H1 (cell line): Measurements from ENCODE around the gene SPTSSB. TPM values are rescaled to one million over a fixed set of nuclear protein-coding genes. Genes with fewer than 3 reads are reported as not detected.

ENCODE experiments used
- CTCF ChIA-PET: fragments of 300-600 bp; sonication (Branson Sonifier 250); formaldehyde crosslinking; loops from one replicate; lab custom pipeline; 2021; ENCODE audit not compliant: partially characterized antibody; lab: Charles Lee
- POLR2A ChIA-PET: fragments of 300-600 bp; sonication (Branson Sonifier 250); formaldehyde crosslinking; loops from one replicate; lab custom pipeline; 2021; ENCODE audit warnings: inconsistent platforms; ENCODE audit not compliant: partially characterized antibody; lab: Charles Lee
- DNase-seq, 2 experiments: peaks; one replicate each; pipeline versions ENCODE4 v3.0.0 to v3.0.0-alpha.2; 2010 to 2022; ENCODE audit warnings: low spot score in 2 of 2, low read depth in 1 of 2, mixed read lengths in 1 of 2
- FAIRE-seq: peaks from 2 replicates; lab custom pipeline; 2011; peaks lifted over from hg19 to GRCh38; lab: Jason Lieb, UNC
- H2AFZ ChIP-seq: 2 replicates; pipeline ENCODE4 v1.8.1; 2012; ENCODE audit warnings: low read length, inconsistent platforms
- H2AK5ac ChIP-seq: 2 replicates; pipeline ENCODE4 v1.6.1; 2013; ENCODE audit warnings: low read depth, low read length
- H2BK120ac ChIP-seq: replicated peaks from 2 replicates; pipeline ENCODE3; 2013; ENCODE audit warnings: low read depth, low read length, inconsistent platforms
- H2BK12ac ChIP-seq: 2 replicates; pipeline ENCODE4 v1.6.1; 2013; ENCODE audit warnings: low read depth, low read length
- H2BK15ac ChIP-seq: 2 replicates; pipeline ENCODE4 v1.6.1; 2013; ENCODE audit warnings: low read length
- H2BK20ac ChIP-seq: 2 replicates; pipeline ENCODE4 v1.6.1; 2013; ENCODE audit warnings: low read length
- H2BK5ac ChIP-seq: 2 replicates; pipeline ENCODE4 v1.6.1; 2013; ENCODE audit warnings: low read depth, low read length
- H3K14ac ChIP-seq: 2 replicates; pipeline ENCODE4 v1.6.1; 2013; ENCODE audit warnings: inconsistent platforms; ENCODE audit not compliant: insufficient read length
- H3K18ac ChIP-seq: 2 replicates; pipeline ENCODE4 v1.6.1; 2013; ENCODE audit warnings: low read length; ENCODE audit errors: extremely low read depth
- H3K23ac ChIP-seq: 2 replicates; pipeline ENCODE4 v1.6.1; 2013; ENCODE audit warnings: inconsistent platforms; ENCODE audit not compliant: insufficient read length
- H3K23me2 ChIP-seq: 2 replicates; pipeline ENCODE4 v1.6.1; 2013; ENCODE audit warnings: low read depth, low read length
- H3K27ac ChIP-seq: 2 replicates; pipeline ENCODE4 v1.6.1; 2011; ENCODE audit warnings: low read depth, low read length, inconsistent platforms
- H3K27me3 ChIP-seq, 4 experiments: replicated peaks in 1 of 4; 1 replicate in 1 of 4; 2 replicates in 3 of 4; pipeline versions ENCODE4 v1.6.1 to v1.8.1; 2011 to 2013; ENCODE audit warnings: low read length in 3 of 4, mild to moderate bottlenecking in 3 of 4, inconsistent platforms in 2 of 4, mixed read lengths in 2 of 4, moderate library complexity in 1 of 4; ENCODE audit not compliant: control insufficient read depth in 3 of 4, insufficient read depth in 3 of 4; ENCODE audit errors: extremely low read depth in 1 of 4
- H3K36me3 ChIP-seq, 4 experiments: 2 replicates each; pipeline versions ENCODE4 v1.6.1 to v1.8.1; 2011 to 2013; ENCODE audit warnings: mild to moderate bottlenecking in 4 of 4, low read length in 3 of 4, moderate library complexity in 2 of 4, control low read depth in 1 of 4, inconsistent platforms in 1 of 4; ENCODE audit not compliant: insufficient read depth in 4 of 4, control insufficient read depth in 2 of 4
- H3K4ac ChIP-seq: replicated peaks from 2 replicates; pipeline ENCODE3; 2013; ENCODE audit warnings: low read length, low read depth, mixed read lengths, inconsistent platforms; ENCODE audit not compliant: insufficient read length
- H3K4me1 ChIP-seq, 4 experiments: replicated peaks in 1 of 4; 1 replicate in 1 of 4; 2 replicates in 3 of 4; pipeline versions ENCODE4 v1.6.1 to v1.8.1; 2011 to 2013; ENCODE audit warnings: low read length in 3 of 4, inconsistent platforms in 2 of 4, mixed read lengths in 1 of 4; ENCODE audit not compliant: insufficient read depth in 4 of 4, control insufficient read depth in 3 of 4
- H3K4me2 ChIP-seq, 2 experiments: 2 replicates each; pipeline versions ENCODE4 v1.6.1 to v1.8.1; 2011 to 2013; ENCODE audit warnings: low read depth in 2 of 2, low read length in 2 of 2, control low read depth in 1 of 2, inconsistent platforms in 1 of 2, mild to moderate bottlenecking in 1 of 2; ENCODE audit not compliant: insufficient read depth in 1 of 2
- H3K4me3 ChIP-seq, 4 experiments: fragments of 200-600, 300-600 bp in 1 of 4; sonication (generic), shearing (Covaris generic), sonication (Bioruptor Twin) in 1 of 4; 2 replicates each; pipeline versions ENCODE4 v1.5.1 to v1.8.1; 2011 to 2016; ENCODE audit warnings: low read length in 4 of 4, low read depth in 3 of 4, control low read depth in 2 of 4, inconsistent platforms in 2 of 4, mild to moderate bottlenecking in 2 of 4, mixed read lengths in 1 of 4, moderate library complexity in 1 of 4; ENCODE audit not compliant: insufficient read depth in 2 of 4; ENCODE audit errors: extremely low read depth in 1 of 4
- H3K56ac ChIP-seq: replicated peaks from 2 replicates; pipeline ENCODE3; 2013; ENCODE audit warnings: low read depth, mild to moderate bottlenecking, mixed read lengths, low read length, inconsistent platforms; ENCODE audit not compliant: insufficient read length
- H3K79me1 ChIP-seq: 2 replicates; pipeline ENCODE4 v1.6.1; 2013; ENCODE audit warnings: low read depth, low read length, control low read depth
- H3K79me2 ChIP-seq, 2 experiments: 2 replicates each; pipeline versions ENCODE4 v1.6.1 to v1.8.1; 2012 to 2013; ENCODE audit warnings: low read length in 2 of 2, mild to moderate bottlenecking in 2 of 2, inconsistent platforms in 1 of 2; ENCODE audit not compliant: insufficient read depth in 2 of 2, control insufficient read depth in 1 of 2
- H3K9ac ChIP-seq, 4 experiments: replicated peaks in 1 of 4; 1 replicate in 1 of 4; 2 replicates in 3 of 4; pipeline versions ENCODE4 v1.6.1 to v1.8.1; 2011 to 2013; ENCODE audit warnings: low read depth in 3 of 4, low read length in 3 of 4, control low read depth in 2 of 4, mild to moderate bottlenecking in 2 of 4, moderate library complexity in 2 of 4, inconsistent platforms in 1 of 4; ENCODE audit errors: extremely low read depth in 1 of 4
- H3K9me3 ChIP-seq, 2 experiments: 2 replicates each; pipeline versions ENCODE4 v1.6.1 to v1.8.1; 2012 to 2013; ENCODE audit warnings: mild to moderate bottlenecking in 2 of 2, moderate library complexity in 2 of 2, control low read depth in 1 of 2, inconsistent platforms in 1 of 2, low read depth in 1 of 2, low read length in 1 of 2, mixed read lengths in 1 of 2; ENCODE audit not compliant: insufficient read depth in 2 of 2
- H4K20me1 ChIP-seq, 2 experiments: replicated peaks in 1 of 2; 2 replicates each; pipeline versions ENCODE3 to v1.8.1; 2011 to 2013; ENCODE audit warnings: inconsistent platforms in 2 of 2, low read length in 2 of 2, mild to moderate bottlenecking in 1 of 2; ENCODE audit not compliant: insufficient read depth in 2 of 2, control insufficient read depth in 1 of 2
- H4K5ac ChIP-seq: 2 replicates; pipeline ENCODE4 v1.6.1; 2013; ENCODE audit warnings: low read length, low read depth, mixed read lengths, inconsistent platforms; ENCODE audit not compliant: insufficient read length
- H4K8ac ChIP-seq: 2 replicates; pipeline ENCODE4 v1.8.0; 2013; ENCODE audit warnings: mild to moderate bottlenecking, moderate library complexity, low read length, inconsistent platforms; ENCODE audit not compliant: insufficient read depth; ENCODE audit errors: extremely low read depth
- H4K91ac ChIP-seq: replicated peaks from 2 replicates; pipeline ENCODE3; 2013; ENCODE audit warnings: low read length, mixed read lengths, inconsistent platforms; ENCODE audit not compliant: insufficient read length
- BACH1 ChIP-seq: IDR thresholded peaks from 2 replicates; pipeline ENCODE4 v1.6.1; 2012; ENCODE audit warnings: low read length, improper control_type of control experiment
- BCL11A ChIP-seq, 2 experiments: IDR thresholded peaks; one replicate each; pipeline ENCODE4 v1.6.1; 2011; ENCODE audit warnings: low read depth in 2 of 2, low read length in 2 of 2, mild to moderate bottlenecking in 2 of 2
- JUN ChIP-seq: IDR thresholded peaks from 2 replicates; pipeline ENCODE4 v1.6.1; 2011; ENCODE audit warnings: low read depth, mild to moderate bottlenecking, improper control_type of control experiment, low read length
- MAFK ChIP-seq: IDR thresholded peaks from 2 replicates; pipeline ENCODE4 v1.6.1; 2012; ENCODE audit warnings: low read depth, mild to moderate bottlenecking, improper control_type of control experiment, low read length
- SP4 ChIP-seq: IDR thresholded peaks from 2 replicates; pipeline ENCODE4 v1.6.1; 2012; ENCODE audit warnings: low read length, inconsistent platforms
- WGBS, 2 experiments: shearing (Covaris generic) in 1 of 2; methylation state at CpG; one replicate each; pipeline versions ENCODE4 v1.1.6 to v1.1.7; 2013 to 2015; ENCODE audit warnings: low lambda C conversion rate in 2 of 2, mixed read lengths in 2 of 2, inconsistent platforms in 1 of 2, low coverage in 1 of 2, missing lambda C conversion rate in 1 of 2; ENCODE audit not compliant: insufficient replicate concordance in 2 of 2, insufficient coverage in 1 of 2, insufficient read length in 1 of 2; ENCODE audit errors: extremely low coverage in 1 of 2, missing lambda C conversion rate in 1 of 2; 5-methylcytosine and 5-hydroxymethylcytosine counted together
- polyA plus RNA-seq, 7 experiments: library from polyadenylated mRNA; depleted of rRNA in 3 of 7; stranded (reverse) in 5 of 7; unstranded in 2 of 7; fragments of >200 nt in 5 of 7; fragments of 200-250 nt in 2 of 7; gene quantifications; 1 replicate in 5 of 7; 2 replicates in 1 of 7; 4 replicates in 1 of 7; pipeline versions ENCODE4 v1.2.1 to v1.2.3, GENCODE V29; 2011 to 2013; ENCODE audit warnings: missing spikeins in 2 of 7, mixed read lengths in 2 of 7
- total RNA-seq: library from RNA; stranded (reverse); fragmentation: NEBNext Ultra II Directional; extraction: Animal tissue kit (Norgen Biotek cat#: 25700); gene quantifications from 2 replicates; pipeline ENCODE4 v1.2.1, GENCODE V29; 2021
- TF ChIP-seq, protein P1 (sequence below): IDR thresholded peaks from 2 replicates; pipeline ENCODE4 v1.6.1; 2012; ENCODE audit warnings: low read length, inconsistent platforms

SPTSSB gene
- total and polyA plus RNA-seq, 2 of the 8 experiments (the other 6 are each of a cell fraction or from before 2014, with no cell fraction given): 33.4 to 52.5 TPM

DNA sequence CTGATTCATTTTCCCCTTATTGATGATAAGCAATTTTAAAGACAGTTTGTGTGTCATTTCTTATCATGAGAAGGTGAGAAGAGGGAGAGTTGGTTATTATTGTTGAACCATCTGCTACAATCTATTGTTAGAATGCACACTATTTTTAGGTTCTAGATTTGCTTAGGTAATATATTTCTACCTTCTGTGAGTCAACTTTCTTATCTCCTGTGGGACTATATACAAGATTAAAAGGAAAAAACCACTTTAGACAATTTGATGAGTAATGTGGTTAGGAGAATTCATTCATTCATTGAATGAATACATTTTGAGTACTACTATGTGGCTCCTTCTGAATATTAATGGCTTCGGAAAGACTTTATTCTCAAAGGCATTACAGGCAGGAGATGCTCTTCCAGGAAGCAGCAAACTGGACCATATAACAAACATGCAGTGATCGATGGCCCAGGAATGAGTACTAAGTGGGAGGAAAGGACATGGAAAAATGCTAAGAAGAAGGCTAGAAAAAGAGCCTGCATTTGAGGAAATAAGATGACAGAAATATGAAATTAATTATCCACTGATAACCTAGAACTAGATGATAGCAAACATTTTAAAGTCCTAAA lies 22.4 kb downstream of the SPTSSB start:
- no peak overlapping the region for H2AFZ ChIP-seq
- WGBS, 2 experiments: 85% methylated on average over 2 of the region's 2 CpGs; no CpG with 5 or more reads in 1 of the 2 experiments
- no peak overlapping the region for H2AK5ac ChIP-seq
- H3K27ac ChIP-seq: no peak overlapping the region
- H3K36me3 ChIP-seq: peaks cover 0 to 3% (median 0%) of the 10 kb centered on the region in 4 experiments; a peak in 1 of 8 replicates
- no peak for DNase-seq
- no peak overlapping the region for H3K14ac ChIP-seq
- CTCF ChIA-PET: no interaction called here
- POLR2A ChIA-PET: no interaction called here
- no peak overlapping the region for H2BK5ac ChIP-seq
- no peak overlapping the region for H3K23ac ChIP-seq
- no peak for FAIRE-seq
- H4K20me1 ChIP-seq: no peaks in the 10 kb centered on the region
- no peaks in the 10 kb centered on the region for H3K23me2 ChIP-seq
- H3K9me3 ChIP-seq: no peaks in the 10 kb centered on the region
- no peak overlapping the region for H2BK15ac ChIP-seq
- no peak overlapping the region for H4K5ac ChIP-seq
- H3K4ac ChIP-seq: no peak overlapping the region
- H4K8ac ChIP-seq: no peak overlapping the region
- no peak overlapping the region for H3K18ac ChIP-seq
- TF ChIP-seq SP4 (no peak), MAFK (no peak), BACH1 (no peak), BCL11A (IDR thresholded peaks at IDR 0.05; ENCODE audit: low read depth in 2 of 2, low read length in 2 of 2) (no peak), JUN (no peak)
- TF ChIP-seq, protein P1, sequence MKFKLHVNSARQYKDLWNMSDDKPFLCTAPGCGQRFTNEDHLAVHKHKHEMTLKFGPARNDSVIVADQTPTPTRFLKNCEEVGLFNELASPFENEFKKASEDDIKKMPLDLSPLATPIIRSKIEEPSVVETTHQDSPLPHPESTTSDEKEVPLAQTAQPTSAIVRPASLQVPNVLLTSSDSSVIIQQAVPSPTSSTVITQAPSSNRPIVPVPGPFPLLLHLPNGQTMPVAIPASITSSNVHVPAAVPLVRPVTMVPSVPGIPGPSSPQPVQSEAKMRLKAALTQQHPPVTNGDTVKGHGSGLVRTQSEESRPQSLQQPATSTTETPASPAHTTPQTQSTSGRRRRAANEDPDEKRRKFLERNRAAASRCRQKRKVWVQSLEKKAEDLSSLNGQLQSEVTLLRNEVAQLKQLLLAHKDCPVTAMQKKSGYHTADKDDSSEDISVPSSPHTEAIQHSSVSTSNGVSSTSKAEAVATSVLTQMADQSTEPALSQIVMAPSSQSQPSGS: no peak
- TF ChIP-seq, all 59 proteins: peak for 0
- no peaks in the 10 kb centered on the region for H3K27me3 ChIP-seq
- H4K91ac ChIP-seq: no peak overlapping the region
- H3K79me2 ChIP-seq: no peaks in the 10 kb centered on the region
- no peak overlapping the region for H3K56ac ChIP-seq
- H3K4me1 ChIP-seq: no peaks in the 10 kb centered on the region
- no peak overlapping the region for H3K4me2 ChIP-seq
- H2BK120ac ChIP-seq: no peak overlapping the region
- no peak overlapping the region for H3K9ac ChIP-seq
- H2BK20ac ChIP-seq: no peak overlapping the region
- no peak overlapping the region for H2BK12ac ChIP-seq
- no peaks in the 10 kb centered on the region for H3K79me1 ChIP-seq
- H3K4me3 ChIP-seq: no peak overlapping the region
